CD14-positive monocyte (primary cell): ENCODE results near the gene PDPR. TPM values are rescaled to one million over a fixed set of nuclear protein-coding genes. Genes with fewer than 3 reads are reported as not detected.
A peak's percentile ranks its signal among the peaks of the same experiment; 100 is the strongest.
"Not testable (repeated sequence)": the region's sequence is repeated elsewhere in the genome, so short reads cannot be mapped to it uniquely, and the experiment has no call there.

Experiments
- DNase-seq, 3 donors: peaks; one replicate each; pipeline ENCODE4 v3.0.0-alpha.2; 2011 to 2022
- H2AFZ ChIP-seq: 2 replicates; pipeline ENCODE4 v1.6.0; 2012; ENCODE audit warnings: mild to moderate bottlenecking, low read depth, low read length, inconsistent platforms; ENCODE audit not compliant: insufficient read depth, poor library complexity, severe bottlenecking
- H3K27ac ChIP-seq, 2 donors: 1 replicate in 1 of 2; 2 replicates in 1 of 2; pipeline ENCODE4 v1.5.1; 2012 to 2013; ENCODE audit warnings: low read length in 2 of 2, control low read depth in 1 of 2, inconsistent platforms in 1 of 2, low read depth in 1 of 2, mild to moderate bottlenecking in 1 of 2
- H3K27me3 ChIP-seq, 2 donors: one replicate each; pipeline versions ENCODE4 v1.6.0 to v1.6.1; 2011 to 2013; ENCODE audit warnings: low read length in 2 of 2; ENCODE audit not compliant: control insufficient read depth in 2 of 2, insufficient read depth in 2 of 2
- H3K36me3 ChIP-seq, 2 donors: replicated peaks in 1 of 2; 1 replicate in 1 of 2; 2 replicates in 1 of 2; pipeline versions ENCODE4 v1.5.1 to v1.6.1; 2012 to 2013; ENCODE audit warnings: low read length in 2 of 2, control low read depth in 1 of 2, inconsistent platforms in 1 of 2, mild to moderate bottlenecking in 1 of 2; ENCODE audit not compliant: insufficient read depth in 2 of 2, control insufficient read depth in 1 of 2
- H3K4me1 ChIP-seq, 2 donors: 1 replicate in 1 of 2; 2 replicates in 1 of 2; pipeline versions ENCODE4 v1.5.1 to v1.6.1; 2012 to 2013; ENCODE audit warnings: low read length in 2 of 2, control low read depth in 1 of 2, inconsistent platforms in 1 of 2, mild to moderate bottlenecking in 1 of 2, moderate library complexity in 1 of 2; ENCODE audit not compliant: insufficient read depth in 2 of 2, control insufficient read depth in 1 of 2
- H3K4me2 ChIP-seq: replicated peaks from 2 replicates; pipeline ENCODE3; 2012; ENCODE audit warnings: low read length, moderate library complexity, mild to moderate bottlenecking; ENCODE audit not compliant: poor library complexity, severe bottlenecking; ENCODE audit errors: extremely low read depth
- H3K4me3 ChIP-seq, 3 experiments: fragments of 200-600 bp in 1 of 3; sonication (generic) in 1 of 3; replicated peaks in 1 of 3; 1 replicate in 2 of 3; 2 replicates in 1 of 3; pipeline ENCODE4 v1.5.1; 2011 to 2013; ENCODE audit warnings: low read length in 3 of 3, mild to moderate bottlenecking in 3 of 3, control low read depth in 2 of 3, low read depth in 2 of 3, inconsistent platforms in 1 of 3, moderate library complexity in 1 of 3
- H3K79me2 ChIP-seq: 2 replicates; pipeline ENCODE4 v1.6.0; 2012; ENCODE audit warnings: mild to moderate bottlenecking, control low read depth, inconsistent platforms, low read length, moderate library complexity; ENCODE audit not compliant: insufficient read depth
- H3K9ac ChIP-seq: 2 replicates; pipeline ENCODE4 v1.6.0; 2017; ENCODE audit warnings: low read length, mild to moderate bottlenecking; ENCODE audit not compliant: insufficient read depth, poor library complexity, severe bottlenecking
- H3K9me3 ChIP-seq, 2 donors: replicated peaks in 1 of 2; 1 replicate in 1 of 2; 2 replicates in 1 of 2; pipeline versions ENCODE4 v1.5.1 to v1.6.1; 2012 to 2013; ENCODE audit warnings: low read length in 2 of 2, control low read depth in 1 of 2; ENCODE audit not compliant: control insufficient read depth in 1 of 2, insufficient read depth in 1 of 2
- H4K20me1 ChIP-seq: 2 replicates; pipeline ENCODE4 v1.6.0; 2012; ENCODE audit warnings: mild to moderate bottlenecking, low read length, control low read depth, moderate library complexity; ENCODE audit not compliant: insufficient read depth
- H3K27ac Mint-ChIP-seq, 7 donors: one replicate each; pipeline ENCODE4 v1.8.0; 2020; ENCODE audit warnings: mild to moderate bottlenecking in 7 of 7, mixed read lengths in 7 of 7, moderate library complexity in 6 of 7, inconsistent platforms in 2 of 7
- H3K27me3 Mint-ChIP-seq, 3 donors: one replicate each; pipeline ENCODE4 v1.8.0; 2021 to 2022; ENCODE audit warnings: low read depth in 3 of 3, mild to moderate bottlenecking in 3 of 3, mixed read lengths in 3 of 3, moderate library complexity in 3 of 3, inconsistent platforms in 1 of 3
- H3K36me3 Mint-ChIP-seq, 2 donors: one replicate each; pipeline ENCODE4 v1.8.0; 2020; ENCODE audit warnings: mixed read lengths in 2 of 2, inconsistent platforms in 1 of 2, mild to moderate bottlenecking in 1 of 2
- H3K4me1 Mint-ChIP-seq: one replicate; pipeline ENCODE4 v1.8.0; 2020; ENCODE audit warnings: mild to moderate bottlenecking, mixed read lengths
- H3K4me3 Mint-ChIP-seq, 2 donors: one replicate each; pipeline ENCODE4 v1.8.0; 2020; ENCODE audit warnings: mild to moderate bottlenecking in 2 of 2, mixed read lengths in 2 of 2, moderate library complexity in 1 of 2
- H3K9me3 Mint-ChIP-seq, 7 donors: one replicate each; pipeline ENCODE4 v1.8.0; 2020 to 2022; ENCODE audit warnings: mixed read lengths in 7 of 7, mild to moderate bottlenecking in 6 of 7, moderate library complexity in 6 of 7, inconsistent platforms in 2 of 7
- WGBS: methylation state at CpG from one replicate; pipeline ENCODE4 v1.1.5; 2013; ENCODE audit warnings: missing lambda C conversion rate; ENCODE audit not compliant: insufficient coverage; 5-methylcytosine and 5-hydroxymethylcytosine counted together
- intact Hi-C, 2 donors: fragments of 100-400 bp; cut with micrococcal nuclease; formaldehyde crosslinking; loops; one replicate each; pipeline versions ENCODE4 v1.15.0 to v1.15.1; 2023
- polyA plus RNA-seq, 3 donors: library from polyadenylated mRNA; depleted of rRNA in 1 of 3; unstranded in 2 of 3; stranded (reverse) in 1 of 3; fragments of 300-500 nt in 2 of 3; fragments of >200 nt in 1 of 3; fragmentation: Illumina TruSeq in 2 of 3; gene quantifications; 1 replicate in 2 of 3; 2 replicates in 1 of 3; pipeline ENCODE4 v1.2.3, GENCODE V29; 2012 to 2021

Gene PDPR
- polyA plus RNA-seq, 3 donors: 5.1 to 26.4 (median 5.7) TPM

GRCh38 chr16:70083931-70084330 is 30.2 kb upstream of the PDPR start:
- H3K36me3 ChIP-seq, H3K4me2 ChIP-seq, H3K27me3 ChIP-seq, H3K27ac ChIP-seq, H3K9ac ChIP-seq, H3K4me3 ChIP-seq, DNase-seq, H2AFZ ChIP-seq, H3K4me3 Mint-ChIP-seq, H3K27me3 Mint-ChIP-seq, H4K20me1 ChIP-seq, H3K36me3 Mint-ChIP-seq, H3K27ac Mint-ChIP-seq, H3K9me3 Mint-ChIP-seq, H3K79me2 ChIP-seq, intact Hi-C loops, H3K9me3 ChIP-seq, H3K4me1 Mint-ChIP-seq, H3K4me1 ChIP-seq: not testable (repeated sequence)
- WGBS: no CpG with 5 or more reads among the region's 4 CpGs

- H3K36me3 Mint-ChIP-seq, H3K36me3 ChIP-seq, H3K27me3 ChIP-seq, intact Hi-C loops, H2AFZ ChIP-seq, H3K4me3 ChIP-seq, H4K20me1 ChIP-seq, H3K27ac Mint-ChIP-seq, H3K4me1 Mint-ChIP-seq, H3K4me2 ChIP-seq, H3K9ac ChIP-seq, H3K9me3 ChIP-seq, H3K27ac ChIP-seq, H3K27me3 Mint-ChIP-seq, H3K4me1 ChIP-seq, DNase-seq, H3K79me2 ChIP-seq, H3K4me3 Mint-ChIP-seq, H3K9me3 Mint-ChIP-seq: not testable (repeated sequence)
- WGBS: no CpG with 5 or more reads among the region's 2 CpGs
Observed at GRCh38 chr16:70088160-70088559, 26.0 kb upstream of the PDPR start.

GRCh38 chr16:70088877-70089276 is 25.3 kb upstream of the PDPR start:
- H3K4me1 Mint-ChIP-seq, H4K20me1 ChIP-seq, H3K4me1 ChIP-seq, H3K79me2 ChIP-seq, H3K36me3 ChIP-seq, H3K4me3 ChIP-seq, H3K36me3 Mint-ChIP-seq, H3K27ac Mint-ChIP-seq, DNase-seq, H3K9me3 ChIP-seq, H3K4me3 Mint-ChIP-seq, H3K9ac ChIP-seq, H3K27ac ChIP-seq, intact Hi-C loops, H3K27me3 Mint-ChIP-seq, H2AFZ ChIP-seq, H3K27me3 ChIP-seq, H3K4me2 ChIP-seq, H3K9me3 Mint-ChIP-seq: not testable (repeated sequence)
- no CpG with 5 or more reads among the region's 4 CpGs for WGBS

- H3K4me2 ChIP-seq, H2AFZ ChIP-seq, H3K27me3 Mint-ChIP-seq, H3K4me3 ChIP-seq, H3K4me1 Mint-ChIP-seq, H3K27me3 ChIP-seq, H3K36me3 Mint-ChIP-seq, H3K4me3 Mint-ChIP-seq, H3K9ac ChIP-seq, H4K20me1 ChIP-seq, H3K79me2 ChIP-seq, H3K36me3 ChIP-seq, H3K9me3 ChIP-seq, H3K27ac ChIP-seq, H3K4me1 ChIP-seq, intact Hi-C loops, H3K9me3 Mint-ChIP-seq: not testable (repeated sequence)
- peak in 1 of 3 donors; percentile 14 for DNase-seq
- peak overlapping the region in 1 of 7 donors; percentile 56 for H3K27ac Mint-ChIP-seq
- no CpG with 5 or more reads among the region's 6 CpGs for WGBS
Observed at GRCh38 chr16:70089289-70089688, 24.8 kb upstream of the PDPR start.
